Activated CD8-positive, alpha-beta memory T cell treated with anti-CD3 and anti-CD28 coated beads for 1 hour (primary cell): ENCODE results near the gene IGSF6.
A peak's percentile ranks its signal among the peaks of the same experiment; 100 is the strongest.
"Not testable (repeated sequence)": the region's sequence is repeated elsewhere in the genome, so short reads cannot be mapped to it uniquely, and the experiment has no call there.

Experiments used
- DNase-seq, 2 donors: peaks; one replicate each; pipeline ENCODE4 v3.0.0-alpha.2; 2020; ENCODE audit warnings: low read depth in 1 of 2; ENCODE audit errors: extremely low read depth in 1 of 2

Gene IGSF6

GRCh38 chr16:21654466-21654865 lies 2.1 kb upstream of the IGSF6 start:
- DNase-seq = no peak

DNA sequence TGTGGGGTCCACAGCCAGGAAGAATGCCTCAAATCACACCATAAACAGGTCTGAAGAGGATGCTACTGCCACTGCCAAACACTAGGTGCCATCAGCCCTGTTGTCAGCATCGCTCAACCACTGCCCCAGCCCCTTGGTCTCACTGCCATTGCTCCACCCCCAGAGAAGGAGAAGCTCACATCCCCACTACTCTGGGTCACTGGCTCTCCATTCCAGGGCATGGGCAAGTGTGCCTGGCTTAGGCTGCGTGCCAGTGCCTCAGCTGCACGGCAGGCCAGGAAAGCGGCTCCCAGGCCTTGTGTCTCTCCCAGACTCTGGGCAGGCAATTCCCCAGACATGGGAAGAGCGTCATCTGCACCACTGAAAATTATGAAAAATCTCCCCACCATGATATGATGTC lies 1.2 kb upstream of the IGSF6 start:
- DNase-seq = no peak

- no peak for DNase-seq
Measured at GRCh38 chr16:21651515-21651914, 893 bp downstream of the IGSF6 start.

GRCh38 chr16:21650521-21650920 lies 1.9 kb downstream of the IGSF6 start:
- no peak for DNase-seq

- not testable (repeated sequence) for DNase-seq
Measured at GRCh38 chr16:21649826-21650406, 2.5 kb downstream of the IGSF6 start.

DNA sequence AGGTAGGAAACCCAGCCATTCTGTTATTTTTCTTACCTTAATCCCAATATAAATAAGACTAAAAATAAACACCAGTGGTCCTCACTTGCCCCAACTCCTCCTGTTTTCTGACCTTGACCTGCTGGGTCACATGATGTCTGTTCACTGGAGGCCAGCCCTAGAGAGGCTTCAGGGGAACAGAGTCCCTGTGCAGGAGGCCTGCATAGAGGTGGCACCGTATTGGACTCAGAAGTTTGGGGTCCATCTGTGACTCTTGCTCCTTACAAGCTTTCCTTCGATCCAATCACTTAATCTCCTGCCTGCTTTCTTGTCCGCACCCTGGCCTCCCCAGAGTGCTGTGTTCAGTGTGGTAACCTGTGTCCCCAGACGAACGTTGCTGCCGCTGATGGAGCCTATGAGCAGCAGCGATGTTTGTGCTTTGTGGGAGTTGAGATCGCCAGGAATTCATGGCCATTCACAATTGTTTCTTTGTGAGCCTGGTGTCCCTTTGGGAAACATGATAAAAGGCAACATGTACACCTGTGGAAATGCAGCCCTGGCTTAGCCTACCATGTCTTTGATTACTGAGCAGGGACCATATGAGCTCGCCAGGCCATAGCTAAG lies 4.7 kb downstream of the IGSF6 start:
- no peak for DNase-seq

DNA sequence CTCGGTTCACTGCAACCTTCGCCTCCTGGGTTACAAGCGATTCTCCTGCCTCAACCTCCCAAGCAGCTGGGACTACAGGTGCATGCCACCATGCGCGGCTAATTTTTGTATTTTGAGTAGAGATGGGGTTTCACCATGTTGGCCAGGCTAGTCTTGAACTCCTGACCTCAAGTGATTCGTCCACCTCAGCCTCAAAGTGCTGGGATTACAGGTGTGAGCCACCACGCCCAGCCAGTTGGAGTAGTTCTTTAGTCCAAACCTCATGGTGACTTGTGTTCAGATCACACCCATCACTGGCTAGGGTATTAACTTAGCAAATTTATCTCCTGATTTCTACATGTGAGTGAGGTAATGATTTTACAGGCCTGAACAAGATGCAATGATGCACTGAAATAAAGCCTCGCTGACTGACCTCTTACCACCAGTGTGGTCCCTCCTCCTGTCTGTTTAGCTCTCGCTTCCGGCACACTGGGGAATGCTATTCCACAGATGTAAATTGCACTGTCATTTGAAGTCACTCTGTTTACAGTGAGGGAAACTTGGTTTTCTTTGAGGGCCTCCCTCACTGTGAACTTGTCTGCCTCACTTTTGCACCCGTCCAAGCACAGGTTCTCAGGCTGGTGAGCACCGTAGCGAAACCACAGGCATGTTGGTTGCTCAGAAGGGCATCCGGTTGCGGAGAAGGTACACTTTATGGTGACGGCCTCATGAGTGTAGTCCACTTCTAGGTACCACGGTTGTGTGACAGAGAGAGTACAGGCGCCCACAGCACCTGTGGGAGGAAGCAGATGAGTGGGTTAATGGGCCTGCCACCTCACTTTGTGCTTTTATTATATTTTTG lies 5.5 kb downstream of the IGSF6 start:
- peak; percentile 35 to 41 for DNase-seq

- DNase-seq = no peak
Measured at GRCh38 chr16:21646091-21646490, 6.3 kb downstream of the IGSF6 start.

DNA sequence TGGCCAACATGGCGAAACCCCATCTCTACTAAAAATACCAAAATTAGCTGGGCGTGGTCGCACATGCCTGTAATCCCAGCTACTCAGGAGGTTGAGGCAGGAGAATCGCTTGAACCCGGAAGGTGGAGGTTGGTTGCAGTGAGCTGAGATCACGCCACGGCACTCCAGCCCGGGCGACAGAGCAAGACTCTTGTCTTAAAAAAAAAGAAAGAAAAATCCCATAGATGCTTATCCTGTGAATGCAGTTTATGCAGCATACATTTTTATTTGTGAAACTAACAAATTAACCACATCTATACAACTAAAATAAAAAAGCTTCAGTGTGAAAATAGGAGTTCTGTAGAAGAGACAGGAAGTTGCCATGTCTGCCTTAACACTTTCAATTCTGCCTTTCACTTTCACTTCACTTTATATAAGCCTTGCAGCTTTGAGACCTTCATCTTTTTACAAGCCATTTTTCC lies 7.1 kb downstream of the IGSF6 start:
- no peak for DNase-seq

- no peak for DNase-seq
Measured at GRCh38 chr16:21644674-21645073, 7.7 kb downstream of the IGSF6 start.

DNA sequence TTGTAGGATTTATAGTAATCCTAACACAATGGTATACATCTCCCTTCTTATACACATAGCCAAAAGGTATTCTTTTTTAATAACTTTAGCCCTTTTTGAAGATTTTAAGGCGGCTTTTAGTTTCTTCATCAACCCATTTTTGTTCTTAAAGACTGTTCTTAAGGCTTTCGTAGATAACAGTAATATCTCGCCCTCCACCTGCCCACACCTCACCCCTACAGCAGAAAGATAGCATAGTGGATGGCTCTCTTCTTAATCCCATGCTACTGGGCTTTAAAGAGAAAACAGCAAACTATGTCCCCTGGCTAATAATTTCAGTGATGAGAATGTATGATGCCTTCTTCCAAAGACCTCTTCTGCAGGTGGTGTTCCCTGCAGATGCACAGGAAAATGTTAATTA lies 8.6 kb downstream of the IGSF6 start:
- no peak for DNase-seq

GRCh38 chr16:21642861-21643260 lies 9.5 kb downstream of the IGSF6 start:
- DNase-seq = no peak

DNA sequence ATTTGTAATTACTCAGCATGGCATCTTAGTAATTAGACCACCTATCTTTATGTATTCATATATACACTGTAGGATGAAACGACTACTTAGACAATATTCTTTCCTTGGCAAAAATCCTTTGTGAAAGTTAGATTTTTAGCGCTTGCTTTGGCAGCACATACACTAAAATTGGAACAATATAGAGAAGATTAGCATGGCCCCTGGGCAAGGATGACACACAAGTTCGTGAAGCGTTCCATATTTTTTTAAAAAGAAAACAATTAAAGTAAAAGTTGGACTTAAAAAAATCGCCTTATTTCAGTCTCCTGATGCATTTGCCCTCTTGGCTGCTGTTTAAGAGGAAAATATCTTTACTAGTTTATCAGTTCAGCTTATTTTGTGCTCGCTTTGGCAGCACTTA lies 10.5 kb downstream of the IGSF6 start:
- DNase-seq = no peak

DNA sequence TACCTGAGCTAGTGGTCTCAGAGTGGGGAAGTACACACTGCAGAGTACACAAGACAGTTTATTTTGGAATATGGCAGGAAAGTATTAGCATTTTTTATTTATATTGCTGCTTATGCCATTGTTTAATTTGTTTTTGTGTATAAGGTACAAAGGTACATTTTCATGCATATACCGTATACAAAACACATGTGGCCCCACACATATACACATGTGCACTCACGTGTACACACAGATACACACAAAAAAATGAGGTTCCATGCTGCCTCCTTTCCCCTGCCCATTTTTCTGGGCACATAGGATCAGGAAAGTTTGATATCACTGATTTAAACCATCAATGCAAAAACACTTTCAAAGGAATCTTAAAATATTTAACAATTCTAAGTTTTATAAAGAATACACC lies 12.9 kb downstream of the IGSF6 start:
- no peak for DNase-seq

- DNase-seq = no peak
Measured at GRCh38 chr16:21638573-21638975, 13.8 kb downstream of the IGSF6 start.

GRCh38 chr16:21637032-21637968 lies 15.1 kb downstream of the IGSF6 start:
- no peak for DNase-seq

- DNase-seq = not testable (repeated sequence)
Measured at GRCh38 chr16:21635694-21636093, 16.7 kb downstream of the IGSF6 start.

- DNase-seq = no peak
Measured at GRCh38 chr16:21634216-21634615, 18.2 kb downstream of the IGSF6 start.

DNA sequence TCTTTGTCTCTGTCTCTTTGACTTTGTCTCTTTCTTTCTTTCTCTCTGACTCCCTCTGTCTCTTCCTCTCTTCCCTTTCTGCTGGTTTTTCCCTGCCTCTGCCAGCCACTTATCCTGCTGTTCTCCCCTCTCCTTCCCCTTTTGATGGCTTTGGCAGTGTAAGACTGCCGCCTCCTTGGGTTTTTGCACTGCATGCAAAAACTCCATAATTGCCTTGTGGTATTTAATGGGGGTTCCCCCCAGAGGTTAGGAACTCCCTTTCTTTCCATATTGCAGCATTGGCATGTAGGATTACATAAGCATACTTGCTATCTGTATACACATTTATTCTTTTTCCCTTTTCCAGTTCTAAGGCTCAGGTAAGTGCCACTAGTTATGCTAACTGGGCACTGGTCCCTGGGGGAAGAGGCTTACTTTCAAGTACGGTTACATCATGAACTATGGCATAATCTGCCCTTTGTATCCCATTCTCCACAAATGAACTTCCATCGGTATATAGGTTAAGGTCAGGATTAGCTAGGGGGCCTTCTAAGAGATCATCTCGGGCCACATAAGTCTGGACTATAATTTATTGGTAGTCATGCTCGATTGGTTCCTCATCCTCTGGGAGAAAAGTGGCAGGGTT lies 20.3 kb downstream of the IGSF6 start:
- DNase-seq = not testable (repeated sequence)

DNA sequence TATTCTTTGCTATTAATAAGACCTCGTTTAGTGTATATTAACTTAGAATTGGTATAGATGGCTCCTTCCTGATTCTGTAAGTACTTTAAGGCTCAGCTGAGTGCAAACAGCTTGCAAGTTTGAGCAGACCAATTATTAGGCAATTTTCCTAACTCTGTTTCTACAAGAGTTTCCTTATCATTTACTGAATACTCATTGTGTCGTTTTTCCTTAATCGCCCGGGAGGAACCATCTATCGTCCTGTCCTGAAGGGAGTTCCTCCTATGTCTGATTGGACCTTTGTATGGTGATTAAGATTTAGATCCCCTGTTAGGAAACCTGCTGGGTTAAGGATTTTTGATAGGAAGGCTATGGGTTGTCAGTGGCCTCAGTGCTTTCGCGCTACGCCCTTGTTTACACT lies 21.0 kb downstream of the IGSF6 start:
- DNase-seq = not testable (repeated sequence)
